Measurements from ENCODE around the gene ILDR1.

DNA sequence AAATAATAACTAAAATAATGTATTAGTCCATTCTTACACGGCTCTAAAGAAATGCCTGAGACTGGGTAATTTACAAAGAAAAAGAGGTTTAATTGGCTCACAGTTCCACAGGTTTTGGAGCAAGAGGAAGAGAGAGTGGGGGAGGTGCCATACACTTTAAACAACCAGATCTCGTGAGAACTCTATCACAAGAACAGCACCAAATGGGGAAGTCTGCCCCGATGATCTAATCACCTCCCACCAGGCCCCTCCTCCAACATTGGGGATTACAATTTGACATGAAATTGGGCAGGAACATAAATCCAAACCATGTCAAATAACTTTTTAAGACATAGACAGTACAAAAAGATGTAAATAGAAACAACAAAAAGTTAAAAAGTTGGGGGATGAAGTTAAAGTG lies 63.2 kb downstream of the ILDR1 start:
- no peak for TF ChIP-seq POLR2A (IDR thresholded peaks at IDR 0.05)
- TF ChIP-seq, protein P1, sequence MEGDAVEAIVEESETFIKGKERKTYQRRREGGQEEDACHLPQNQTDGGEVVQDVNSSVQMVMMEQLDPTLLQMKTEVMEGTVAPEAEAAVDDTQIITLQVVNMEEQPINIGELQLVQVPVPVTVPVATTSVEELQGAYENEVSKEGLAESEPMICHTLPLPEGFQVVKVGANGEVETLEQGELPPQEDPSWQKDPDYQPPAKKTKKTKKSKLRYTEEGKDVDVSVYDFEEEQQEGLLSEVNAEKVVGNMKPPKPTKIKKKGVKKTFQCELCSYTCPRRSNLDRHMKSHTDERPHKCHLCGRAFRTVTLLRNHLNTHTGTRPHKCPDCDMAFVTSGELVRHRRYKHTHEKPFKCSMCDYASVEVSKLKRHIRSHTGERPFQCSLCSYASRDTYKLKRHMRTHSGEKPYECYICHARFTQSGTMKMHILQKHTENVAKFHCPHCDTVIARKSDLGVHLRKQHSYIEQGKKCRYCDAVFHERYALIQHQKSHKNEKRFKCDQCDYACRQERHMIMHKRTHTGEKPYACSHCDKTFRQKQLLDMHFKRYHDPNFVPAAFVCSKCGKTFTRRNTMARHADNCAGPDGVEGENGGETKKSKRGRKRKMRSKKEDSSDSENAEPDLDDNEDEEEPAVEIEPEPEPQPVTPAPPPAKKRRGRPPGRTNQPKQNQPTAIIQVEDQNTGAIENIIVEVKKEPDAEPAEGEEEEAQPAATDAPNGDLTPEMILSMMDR (IDR thresholded peaks at IDR 0.05) = no peak
